ENCODE data around the gene SLC51B. TPM values are rescaled to one million over a fixed set of nuclear protein-coding genes. Genes with fewer than 3 reads are reported as not detected.

Gene SLC51B
- polyA plus RNA-seq, 1 donor from 2014 or later, result not detected

GRCh38 chr15:65086680-65087111 lies 41.5 kb downstream of the SLC51B start:
- Histone ChIP-seq H3K36me3 (ENCODE audit: insufficient read depth, low read length) (no peaks in the 10 kb centered on the region), H3K9me2 (ENCODE audit: insufficient read depth, low read length) (no peaks in the 10 kb centered on the region), H3K4me2 (ENCODE audit: low read length) (no peak overlapping the region), H3F3A (ENCODE audit: insufficient read depth, low read length, poor library complexity, severe bottlenecking) (no peaks in the 10 kb centered on the region), H3K9me3 (ENCODE audit: low read length) (no peaks in the 10 kb centered on the region), H2AFZ (ENCODE audit: low read depth, low read length) (no peak overlapping the region), H4K20me1 (ENCODE audit: insufficient read depth) (no peaks in the 10 kb centered on the region), H3K79me2 (replicated peaks; ENCODE audit: insufficient read depth, low read length) (no peaks in the 10 kb centered on the region), H3K9ac (ENCODE audit: low read length) (no peak overlapping the region), H3K27ac (ENCODE audit: low read length) (no peak overlapping the region), H3K27me3 (ENCODE audit: insufficient read depth, low read depth, low read length) (peaks cover 11% of the 10 kb centered on the region), H3K4me3 (ENCODE audit: low read length) (no peak overlapping the region)
- TF ChIP-seq TAF1 (IDR thresholded peaks at IDR 0.05; ENCODE audit: low read depth), result no peak
- TF ChIP-seq EP300 (conservative IDR thresholded peaks at IDR 0.05; ENCODE audit: poor library complexity, severe bottlenecking), result no peak
- TF ChIP-seq MXI1 (conservative IDR thresholded peaks at IDR 0.05; ENCODE audit: poor library complexity, severe bottlenecking), result no peak
- no peak for TF ChIP-seq SMC3 (conservative IDR thresholded peaks at IDR 0.05; ENCODE audit: poor library complexity)
- TF ChIP-seq CTCF (IDR thresholded peaks at IDR 0.05; ENCODE audit: poor library complexity, severe bottlenecking), result no peak
- no peak for TF ChIP-seq EZH2 (IDR thresholded peaks at IDR 0.05; ENCODE audit: borderline replicate concordance, insufficient read depth, low read length, poor library complexity, severe bottlenecking)
- TF ChIP-seq POLR2AphosphoS5 (IDR thresholded peaks at IDR 0.05), result no peak
- TF ChIP-seq RAD21 (conservative IDR thresholded peaks at IDR 0.05), result no peak

GRCh38 chr15:65087411-65087810 lies 42.2 kb downstream of the SLC51B start:
- Histone ChIP-seq H3K27ac (ENCODE audit: low read length) (no peak overlapping the region), H3K9me3 (ENCODE audit: low read length) (no peaks in the 10 kb centered on the region), H3K9ac (ENCODE audit: low read length) (no peak overlapping the region), H3K27me3 (ENCODE audit: insufficient read depth, low read depth, low read length) (peaks cover 11% of the 10 kb centered on the region), H3K4me3 (ENCODE audit: low read length) (no peak overlapping the region), H3K36me3 (ENCODE audit: insufficient read depth, low read length) (no peaks in the 10 kb centered on the region), H3F3A (ENCODE audit: insufficient read depth, low read length, poor library complexity, severe bottlenecking) (no peaks in the 10 kb centered on the region), H4K20me1 (ENCODE audit: insufficient read depth) (no peaks in the 10 kb centered on the region), H3K79me2 (replicated peaks; ENCODE audit: insufficient read depth, low read length) (no peaks in the 10 kb centered on the region), H2AFZ (ENCODE audit: low read depth, low read length) (no peak overlapping the region), H3K4me2 (ENCODE audit: low read length) (no peak overlapping the region), H3K9me2 (ENCODE audit: insufficient read depth, low read length) (no peaks in the 10 kb centered on the region)
- TF ChIP-seq TAF1 (IDR thresholded peaks at IDR 0.05; ENCODE audit: low read depth), result no peak
- TF ChIP-seq EZH2 (IDR thresholded peaks at IDR 0.05; ENCODE audit: borderline replicate concordance, insufficient read depth, low read length, poor library complexity, severe bottlenecking), result no peak

- peaks cover 11% of the 10 kb centered on the region for H3K27me3 ChIP-seq (ENCODE audit: insufficient read depth, low read depth, low read length)
- H3K27ac ChIP-seq (ENCODE audit: low read length), result no peak overlapping the region
- no peaks in the 10 kb centered on the region for H3K79me2 ChIP-seq (replicated peaks; ENCODE audit: insufficient read depth, low read length)
- TF ChIP-seq REST (IDR thresholded peaks at IDR 0.05; ENCODE audit: borderline replicate concordance) (no peak), RAD21 (conservative IDR thresholded peaks at IDR 0.05) (no peak), SMC3 (conservative IDR thresholded peaks at IDR 0.05; ENCODE audit: poor library complexity) (no peak), EP300 (conservative IDR thresholded peaks at IDR 0.05; ENCODE audit: poor library complexity, severe bottlenecking) (no peak), MXI1 (conservative IDR thresholded peaks at IDR 0.05; ENCODE audit: poor library complexity, severe bottlenecking) (no peak), TAF1 (IDR thresholded peaks at IDR 0.05; ENCODE audit: low read depth) (no peak), EZH2 (IDR thresholded peaks at IDR 0.05; ENCODE audit: borderline replicate concordance, insufficient read depth, low read length, poor library complexity, severe bottlenecking) (no peak), POLR2AphosphoS5 (IDR thresholded peaks at IDR 0.05) (no peak), CTCF (IDR thresholded peaks at IDR 0.05; ENCODE audit: poor library complexity, severe bottlenecking) (no peak)
- no peak overlapping the region for H3K4me3 ChIP-seq (ENCODE audit: low read length)
- no peaks in the 10 kb centered on the region for H3K9me2 ChIP-seq (ENCODE audit: insufficient read depth, low read length)
- H4K20me1 ChIP-seq (ENCODE audit: insufficient read depth), result no peaks in the 10 kb centered on the region
- no peaks in the 10 kb centered on the region for H3F3A ChIP-seq (ENCODE audit: insufficient read depth, low read length, poor library complexity, severe bottlenecking)
- H2AFZ ChIP-seq (ENCODE audit: low read depth, low read length), result no peak overlapping the region
- no peaks in the 10 kb centered on the region for H3K36me3 ChIP-seq (ENCODE audit: insufficient read depth, low read length)
- H3K4me2 ChIP-seq (ENCODE audit: low read length), result no peak overlapping the region
- H3K9me3 ChIP-seq (ENCODE audit: low read length), result no peaks in the 10 kb centered on the region
- no peak overlapping the region for H3K9ac ChIP-seq (ENCODE audit: low read length)
Measured at GRCh38 chr15:65087873-65088642, 42.9 kb downstream of the SLC51B start.

All from neural cell (in vitro differentiated cells).